HG03108 (cell line): ENCODE measurements around the gene CNTNAP1.

ENCODE experiments used
- ATAC-seq: cut with Tn5 transposase; IDR thresholded peaks from one replicate; pipeline ENCODE4 v1.9.1; 2021; ENCODE audit warnings: moderate library complexity; ENCODE audit not compliant: unreplicated experiment

Gene CNTNAP1

DNA sequence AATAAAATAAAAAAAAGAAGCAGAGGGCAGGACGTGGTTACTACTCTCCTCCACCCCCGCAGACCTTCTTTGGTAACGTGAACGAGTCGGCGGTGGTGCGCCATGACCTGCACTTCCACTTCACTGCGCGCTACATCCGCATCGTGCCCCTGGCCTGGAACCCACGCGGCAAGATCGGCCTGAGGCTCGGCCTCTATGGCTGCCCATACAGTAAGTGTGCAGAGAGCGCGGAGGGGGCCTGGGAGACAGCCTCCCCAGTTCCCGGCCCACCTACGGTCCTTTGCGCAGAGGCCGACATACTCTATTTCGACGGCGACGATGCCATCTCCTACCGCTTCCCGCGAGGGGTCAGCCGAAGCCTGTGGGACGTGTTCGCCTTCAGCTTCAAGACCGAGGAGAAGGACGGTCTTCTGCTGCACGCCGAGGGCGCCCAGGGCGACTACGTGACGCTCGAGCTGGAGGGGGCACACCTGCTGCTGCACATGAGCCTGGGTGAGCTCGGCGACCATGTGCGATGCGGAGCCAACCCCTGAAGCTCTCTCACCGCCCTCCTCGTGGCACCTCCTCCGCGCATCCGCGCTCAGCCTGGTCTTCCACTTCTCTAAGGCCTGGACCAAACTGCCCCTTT, 2.7 kb downstream of the CNTNAP1 start:
- no peak for ATAC-seq

- no peak for ATAC-seq
These were observed 3.5 kb downstream of the CNTNAP1 start for GRCh38 chr17:42685831-42686230.

DNA sequence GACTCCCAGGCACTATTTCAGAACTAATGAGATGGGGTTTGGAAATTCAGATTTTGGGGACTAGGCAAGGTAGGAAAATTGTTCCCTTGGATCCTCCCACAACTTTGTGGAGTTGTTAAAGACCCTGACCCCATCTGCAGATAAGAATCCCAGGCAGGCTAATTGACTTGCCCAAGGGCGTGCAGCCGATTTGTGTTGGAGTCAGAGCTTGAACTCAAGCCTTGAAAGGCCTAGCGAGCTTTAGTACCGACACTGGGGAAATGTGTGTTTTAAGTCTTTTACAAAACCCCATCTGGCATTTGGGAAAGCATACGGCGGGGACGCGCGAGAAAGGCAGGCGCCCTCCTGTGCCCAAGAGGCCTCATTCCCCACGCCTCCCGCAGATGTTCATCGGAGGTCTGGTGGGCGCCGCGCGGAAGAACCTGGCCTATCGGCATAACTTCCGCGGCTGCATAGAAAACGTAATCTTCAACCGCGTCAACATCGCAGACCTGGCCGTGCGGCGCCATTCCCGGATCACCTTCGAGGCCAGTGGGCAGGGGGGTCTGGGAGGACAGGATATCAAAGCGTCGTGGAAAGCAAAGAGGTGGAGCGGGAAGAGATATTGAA, 4.3 kb downstream of the CNTNAP1 start:
- ATAC-seq, result no peak

- no peak for ATAC-seq
These were observed 5.5 kb downstream of the CNTNAP1 start for GRCh38 chr17:42687707-42688320.

- no peak for ATAC-seq
These were observed 8.3 kb downstream of the CNTNAP1 start for GRCh38 chr17:42690596-42690995.

- no peak for ATAC-seq
These were observed 8.8 kb downstream of the CNTNAP1 start for GRCh38 chr17:42691021-42691545.

GRCh38 chr17:42692489-42692888, 10.2 kb downstream of the CNTNAP1 start:
- no peak for ATAC-seq

GRCh38 chr17:42694524-42694923, 12.2 kb downstream of the CNTNAP1 start:
- ATAC-seq, result no peak

- no peak for ATAC-seq
These were observed 13.2 kb downstream of the CNTNAP1 start for GRCh38 chr17:42695500-42695899.

GRCh38 chr17:42697108-42697811, 14.9 kb downstream of the CNTNAP1 start:
- ATAC-seq, result no peak

GRCh38 chr17:42698736-42699414, 16.5 kb downstream of the CNTNAP1 start:
- ATAC-seq, result no peak

DNA sequence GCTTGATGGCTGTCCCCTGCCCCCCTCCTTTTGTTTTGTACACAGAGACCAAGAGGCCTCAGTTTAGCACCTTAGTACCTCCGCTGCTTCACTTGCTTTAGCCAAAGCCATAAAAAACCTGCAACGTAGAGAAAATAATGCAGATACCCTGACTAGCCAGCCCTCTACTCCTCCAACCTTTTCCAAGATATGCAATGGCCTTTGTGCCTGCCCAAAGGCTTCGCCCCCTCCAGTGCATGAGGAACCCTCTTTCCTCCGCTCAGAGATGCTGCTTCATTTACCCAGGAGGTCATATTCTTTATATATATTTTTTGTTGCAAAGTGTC, 17.0 kb downstream of the CNTNAP1 start:
- ATAC-seq, result no peak

- ATAC-seq, result no peak
These were observed 18.4 kb downstream of the CNTNAP1 start for GRCh38 chr17:42700586-42701289.

- no peak for ATAC-seq
These were observed 20.1 kb downstream of the CNTNAP1 start for GRCh38 chr17:42702446-42702845.

- ATAC-seq, result peak; percentile 8
These were observed 22.1 kb downstream of the CNTNAP1 start for GRCh38 chr17:42704490-42704836.

GRCh38 chr17:42704837-42705494, 22.6 kb downstream of the CNTNAP1 start:
- peak; percentile 85 for ATAC-seq

- no peak for ATAC-seq
These were observed 24.4 kb downstream of the CNTNAP1 start for GRCh38 chr17:42706732-42707131.

DNA sequence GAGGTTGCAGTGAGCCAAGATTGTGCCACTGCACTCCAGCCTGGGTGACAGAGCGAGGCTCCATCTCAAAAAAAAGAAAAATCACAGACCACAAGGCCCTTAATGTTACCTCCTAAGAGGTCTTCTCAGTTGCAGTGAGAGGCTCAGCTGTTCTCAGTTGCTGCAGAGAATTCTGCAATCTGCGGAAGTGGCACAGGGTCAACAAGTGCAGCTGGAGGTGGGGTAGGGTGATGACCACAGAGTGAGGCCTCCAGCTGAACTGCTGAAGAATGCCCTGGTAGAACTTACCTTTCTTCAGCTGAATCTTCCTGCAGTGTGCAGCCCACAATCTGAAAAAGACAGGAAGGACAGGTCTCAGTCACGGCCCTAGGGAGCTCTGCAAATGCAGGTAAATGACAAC, 26.3 kb downstream of the CNTNAP1 start:
- no peak for ATAC-seq

DNA sequence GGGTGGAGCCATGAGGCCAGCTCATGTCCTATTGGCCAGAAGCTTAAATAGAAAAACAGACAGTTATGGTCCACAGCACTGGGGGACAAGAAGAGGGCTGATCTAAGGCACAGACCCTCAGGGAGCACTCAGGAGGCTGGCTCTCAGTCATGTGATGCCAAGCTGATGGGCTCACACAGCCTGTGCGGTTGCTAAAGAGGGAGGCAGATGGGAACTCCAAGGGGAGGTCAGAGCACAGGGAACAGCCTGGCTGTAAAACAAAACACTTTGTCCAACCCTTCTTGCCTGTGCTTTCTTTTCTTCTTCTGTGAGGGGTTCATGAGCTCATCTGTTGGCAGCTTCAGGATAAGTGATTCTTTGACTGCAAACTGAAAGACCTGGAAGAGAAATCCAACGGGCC, 27.2 kb downstream of the CNTNAP1 start:
- no peak for ATAC-seq

DNA sequence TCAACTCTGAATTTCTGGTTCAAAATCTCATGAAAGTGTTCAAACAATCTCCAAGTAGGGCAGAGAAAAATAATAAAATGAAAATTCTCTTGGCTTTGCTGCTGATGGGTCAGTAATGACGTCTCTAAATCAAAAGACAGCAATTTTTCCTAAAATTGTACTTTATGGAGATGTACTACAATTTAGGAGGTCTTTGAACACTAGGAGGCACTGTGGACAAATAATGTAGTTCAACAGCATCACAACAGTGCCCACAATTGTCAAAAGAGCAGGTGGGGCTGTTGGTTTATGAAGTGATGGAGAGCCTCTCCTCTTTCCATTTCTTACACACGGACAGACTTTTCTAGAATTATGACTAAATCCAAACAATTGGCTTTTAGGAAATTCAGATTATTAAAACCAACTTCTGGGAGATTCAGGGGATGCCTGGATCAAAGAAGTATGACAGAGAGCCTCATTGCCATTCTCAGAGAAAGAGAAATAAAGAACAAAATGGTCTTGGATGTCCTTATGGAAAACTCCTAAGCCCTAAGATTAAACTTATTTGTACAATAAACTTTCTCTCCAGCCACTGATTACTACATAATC, 38.8 kb downstream of the CNTNAP1 start:
- no peak for ATAC-seq
